ENCODE measurements around the gene PODNL1. TPM values are rescaled to one million over a fixed set of nuclear protein-coding genes. Genes with fewer than 3 reads are reported as not detected.

PODNL1 gene
- total and polyA plus RNA-seq, 2 of the 8 experiments (the other 6 are each of a cell fraction or from before 2014, with no cell fraction given), result 1.0 to 1.5 TPM

- TF ChIP-seq, protein P1, sequence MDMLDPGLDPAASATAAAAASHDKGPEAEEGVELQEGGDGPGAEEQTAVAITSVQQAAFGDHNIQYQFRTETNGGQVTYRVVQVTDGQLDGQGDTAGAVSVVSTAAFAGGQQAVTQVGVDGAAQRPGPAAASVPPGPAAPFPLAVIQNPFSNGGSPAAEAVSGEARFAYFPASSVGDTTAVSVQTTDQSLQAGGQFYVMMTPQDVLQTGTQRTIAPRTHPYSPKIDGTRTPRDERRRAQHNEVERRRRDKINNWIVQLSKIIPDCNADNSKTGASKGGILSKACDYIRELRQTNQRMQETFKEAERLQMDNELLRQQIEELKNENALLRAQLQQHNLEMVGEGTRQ (IDR thresholded peaks at IDR 0.05; ENCODE audit: low read length), result no peak
- TF ChIP-seq SIRT6 (IDR thresholded peaks at IDR 0.05; ENCODE audit: low read length), result no peak
- no peak for TF ChIP-seq CHD2 (IDR thresholded peaks at IDR 0.05; ENCODE audit: low read length)
- TF ChIP-seq TEAD4 (IDR thresholded peaks at IDR 0.05; ENCODE audit: low read depth, low read length), result no peak
- TF ChIP-seq NRF1 (IDR thresholded peaks at IDR 0.05; ENCODE audit: low read depth, low read length), result no peak
- TF ChIP-seq GABPA (IDR thresholded peaks at IDR 0.05; ENCODE audit: borderline replicate concordance, insufficient read depth, low read length), result no peak
- TF ChIP-seq E2F6 (IDR thresholded peaks at IDR 0.05), result no peak
- peak; percentile 53 for TF ChIP-seq PHF8 (conservative IDR thresholded peaks at IDR 0.05; ENCODE audit: low read depth, low read length)
- no peak for TF ChIP-seq CHD1 (IDR thresholded peaks at IDR 0.05; ENCODE audit: low read depth, low read length)
- no peak for TF ChIP-seq GTF2F1 (IDR thresholded peaks at IDR 0.05; ENCODE audit: borderline replicate concordance, low read depth, low read length)
- TF ChIP-seq JUN (IDR thresholded peaks at IDR 0.05; ENCODE audit: low read depth, low read length), result no peak
- TF ChIP-seq BRCA1 (IDR thresholded peaks at IDR 0.05; ENCODE audit: low read depth, low read length), result no peak
- TF ChIP-seq TAF1 (IDR thresholded peaks at IDR 0.05; ENCODE audit: low read depth, low read length), result no peak
- no peak for TF ChIP-seq CEBPB (IDR thresholded peaks at IDR 0.05; ENCODE audit: low read depth, low read length)
- TF ChIP-seq CREB1 (IDR thresholded peaks at IDR 0.05), result no peak
- no peak for TF ChIP-seq SRF (IDR thresholded peaks at IDR 0.05; ENCODE audit: low read depth, low read length)
- no peak for TF ChIP-seq CTBP2 (IDR thresholded peaks at IDR 0.05; ENCODE audit: borderline replicate concordance, insufficient read depth, insufficient read length, low read length)
- TF ChIP-seq NANOG (IDR thresholded peaks at IDR 0.05; ENCODE audit: insufficient read depth, low read depth, low read length, poor library complexity, severe bottlenecking), result no peak
- no peak for TF ChIP-seq EP300 (IDR thresholded peaks at IDR 0.05; ENCODE audit: borderline replicate concordance in 1 of 2, low read depth in 2 of 2, low read length in 2 of 2)
- peak; percentile 64; the same call in 1 of the 2 replicates for TF ChIP-seq SP1 (IDR thresholded peaks at IDR 0.05; ENCODE audit: low read depth, low read length)
- TF ChIP-seq POLR2A (IDR thresholded peaks at IDR 0.05; ENCODE audit: control extremely low read depth in 1 of 2, low read depth in 2 of 2, low read length in 2 of 2), result no peak; a peak in 1 of 3 replicates
- TF ChIP-seq RAD21 (IDR thresholded peaks at IDR 0.05 in 1 of 2, conservative IDR thresholded peaks at IDR 0.05 in 1 of 2; ENCODE audit: low read depth in 2 of 2, low read length in 2 of 2), result no peak
- no peak for TF ChIP-seq HDAC6 (IDR thresholded peaks at IDR 0.05; ENCODE audit: low read depth, low read length)
These were observed 40.4 kb upstream of the PODNL1 start (continued) for GRCh38 chr19:13978351-13979243.

Data from H1 (cell line).